Measurements from ENCODE around the gene GAPVD1.

The GAPVD1 gene

DNA sequence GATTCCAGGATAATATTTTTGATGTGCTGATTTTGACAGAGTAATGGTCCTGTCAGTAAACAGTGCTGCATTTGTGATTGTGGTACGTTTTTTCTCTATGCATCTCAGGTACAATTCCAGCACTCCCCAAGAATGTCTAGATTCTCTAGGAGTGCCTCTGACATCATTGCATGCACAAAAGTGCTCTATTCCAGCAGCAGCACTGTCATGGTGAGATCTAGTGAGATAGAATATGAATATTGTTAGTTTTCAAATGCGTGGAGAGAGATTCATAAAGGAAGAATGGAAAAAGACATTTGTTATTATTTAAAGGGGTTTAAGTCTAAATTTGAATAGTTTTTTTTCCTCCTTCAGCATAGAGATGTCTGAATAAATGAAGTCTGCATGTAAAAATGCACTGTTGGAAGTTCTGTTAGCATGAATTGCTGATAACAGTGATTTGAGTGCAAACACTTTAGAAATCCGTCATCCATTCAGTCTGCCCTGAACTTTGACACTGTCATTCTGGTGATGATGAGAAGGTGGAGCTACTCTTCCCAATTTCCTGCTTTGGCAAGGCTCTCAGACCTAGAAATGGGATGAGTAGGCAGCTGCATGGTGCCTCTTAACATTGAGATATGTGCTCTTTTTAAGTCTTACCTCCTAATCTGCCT lies 84.6 kb downstream of the GAPVD1 start:
- Histone ChIP-seq H2AFZ (no peak overlapping the region), H3K27me3 (ENCODE audit: control insufficient read depth, insufficient read depth, low read length) (no peaks in the 10 kb centered on the region), H3K4me1 (no peaks in the 10 kb centered on the region), H3K4me3 (ENCODE audit: low read depth, low read length) (no peak overlapping the region), H3K79me2 (no peaks in the 10 kb centered on the region), H3K36me3 (ENCODE audit: control insufficient read depth, insufficient read depth, low read length) (no peaks in the 10 kb centered on the region), H3K27ac (no peak overlapping the region), H3K9me3 (ENCODE audit: control insufficient read depth, low read length) (no peaks in the 10 kb centered on the region), H3K9ac (no peak overlapping the region), H3K4me2 (ENCODE audit: low read length) (no peak overlapping the region)
- no peak for TF ChIP-seq CTCF (IDR thresholded peaks at IDR 0.05)

- TF ChIP-seq CTCF (IDR thresholded peaks at IDR 0.05), result no peak
- H3K27me3 ChIP-seq (ENCODE audit: control insufficient read depth, insufficient read depth, low read length), result no peaks in the 10 kb centered on the region
- H3K4me2 ChIP-seq (ENCODE audit: low read length), result no peak overlapping the region
- H3K4me3 ChIP-seq (ENCODE audit: low read depth, low read length), result no peak overlapping the region
- H3K27ac ChIP-seq, result no peak overlapping the region
- no peaks in the 10 kb centered on the region for H3K36me3 ChIP-seq (ENCODE audit: control insufficient read depth, insufficient read depth, low read length)
- no peaks in the 10 kb centered on the region for H3K4me1 ChIP-seq
- H3K79me2 ChIP-seq, result no peaks in the 10 kb centered on the region
- no peak overlapping the region for H3K9ac ChIP-seq
- no peak overlapping the region for H2AFZ ChIP-seq
- no peaks in the 10 kb centered on the region for H3K9me3 ChIP-seq (ENCODE audit: control insufficient read depth, low read length)
These were observed 94.0 kb downstream of the GAPVD1 start for GRCh38 chr9:125355601-125356000.

- Histone ChIP-seq H3K79me2 (no peaks in the 10 kb centered on the region), H3K4me3 (ENCODE audit: low read depth, low read length) (no peak overlapping the region), H3K4me1 (no peaks in the 10 kb centered on the region), H3K27me3 (ENCODE audit: control insufficient read depth, insufficient read depth, low read length) (no peaks in the 10 kb centered on the region), H3K27ac (no peak overlapping the region), H3K36me3 (ENCODE audit: control insufficient read depth, insufficient read depth, low read length) (no peaks in the 10 kb centered on the region), H3K9ac (no peak overlapping the region), H3K9me3 (ENCODE audit: control insufficient read depth, low read length) (no peaks in the 10 kb centered on the region), H3K4me2 (ENCODE audit: low read length) (no peak overlapping the region), H2AFZ (no peak overlapping the region)
- no peak for TF ChIP-seq CTCF (IDR thresholded peaks at IDR 0.05)
These were observed 94.4 kb downstream of the GAPVD1 start for GRCh38 chr9:125356032-125356431.

DNA sequence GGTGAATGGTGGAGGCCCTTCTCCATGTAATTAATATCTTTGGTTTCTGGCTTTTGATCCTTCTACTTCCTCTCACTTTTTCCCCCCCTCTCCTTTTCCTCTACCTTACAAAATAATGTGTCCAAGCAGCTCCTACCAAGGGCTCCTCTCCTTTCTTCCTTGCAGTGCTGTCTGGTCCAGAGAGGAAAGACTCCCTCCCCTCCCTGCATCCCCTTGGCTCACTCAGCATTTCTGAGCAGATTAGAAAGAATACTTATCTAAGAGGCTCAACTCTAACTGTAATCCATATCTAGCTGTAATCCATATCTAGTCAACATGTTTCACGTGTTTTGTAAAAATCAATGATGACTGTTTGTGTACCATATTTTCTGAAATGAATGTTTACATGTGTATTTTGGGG lies 97.4 kb downstream of the GAPVD1 start:
- no peak overlapping the region for H3K27ac ChIP-seq
- no peak overlapping the region for H3K9ac ChIP-seq
- no peak for TF ChIP-seq CTCF (IDR thresholded peaks at IDR 0.05)
- H3K4me1 ChIP-seq, result no peaks in the 10 kb centered on the region
- H3K4me3 ChIP-seq (ENCODE audit: low read depth, low read length), result no peak overlapping the region
- no peaks in the 10 kb centered on the region for H3K36me3 ChIP-seq (ENCODE audit: control insufficient read depth, insufficient read depth, low read length)
- H3K79me2 ChIP-seq, result no peaks in the 10 kb centered on the region
- H3K27me3 ChIP-seq (ENCODE audit: control insufficient read depth, insufficient read depth, low read length), result no peaks in the 10 kb centered on the region
- H3K9me3 ChIP-seq (ENCODE audit: control insufficient read depth, low read length), result no peaks in the 10 kb centered on the region
- H3K4me2 ChIP-seq (ENCODE audit: low read length), result no peak overlapping the region
- H2AFZ ChIP-seq, result no peak overlapping the region

DNA sequence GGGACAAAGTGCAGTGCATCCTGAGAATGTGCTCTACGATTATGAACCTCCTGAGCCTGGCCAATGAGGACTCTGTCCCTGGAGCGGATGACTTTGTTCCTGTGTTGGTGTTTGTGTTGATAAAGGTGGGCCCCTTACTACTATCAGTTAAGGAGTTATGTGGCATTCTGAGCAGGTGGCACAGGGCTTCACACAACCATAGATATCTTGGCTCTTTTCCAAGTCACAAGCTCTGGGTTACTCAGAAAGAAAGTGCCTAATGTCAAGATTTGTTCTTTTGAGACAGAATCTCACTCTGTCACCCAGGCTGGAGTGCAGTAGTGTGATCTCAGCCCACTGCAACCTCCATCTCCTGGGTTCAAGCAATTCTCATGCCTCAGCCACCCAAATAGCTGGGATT lies 99.0 kb downstream of the GAPVD1 start:
- Histone ChIP-seq H3K79me2 (no peaks in the 10 kb centered on the region), H3K4me3 (ENCODE audit: low read depth, low read length) (no peak overlapping the region), H2AFZ (no peak overlapping the region), H3K9ac (no peak overlapping the region), H3K4me2 (ENCODE audit: low read length) (no peak overlapping the region), H3K4me1 (no peaks in the 10 kb centered on the region), H3K27me3 (ENCODE audit: control insufficient read depth, insufficient read depth, low read length) (no peaks in the 10 kb centered on the region), H3K36me3 (ENCODE audit: control insufficient read depth, insufficient read depth, low read length) (no peaks in the 10 kb centered on the region), H3K27ac (no peak overlapping the region), H3K9me3 (ENCODE audit: control insufficient read depth, low read length) (no peaks in the 10 kb centered on the region)
- TF ChIP-seq CTCF (IDR thresholded peaks at IDR 0.05), result no peak

All from parathyroid adenoma (tissue), 2 donors.